Measurements from ENCODE around the gene FGF12.

DNA sequence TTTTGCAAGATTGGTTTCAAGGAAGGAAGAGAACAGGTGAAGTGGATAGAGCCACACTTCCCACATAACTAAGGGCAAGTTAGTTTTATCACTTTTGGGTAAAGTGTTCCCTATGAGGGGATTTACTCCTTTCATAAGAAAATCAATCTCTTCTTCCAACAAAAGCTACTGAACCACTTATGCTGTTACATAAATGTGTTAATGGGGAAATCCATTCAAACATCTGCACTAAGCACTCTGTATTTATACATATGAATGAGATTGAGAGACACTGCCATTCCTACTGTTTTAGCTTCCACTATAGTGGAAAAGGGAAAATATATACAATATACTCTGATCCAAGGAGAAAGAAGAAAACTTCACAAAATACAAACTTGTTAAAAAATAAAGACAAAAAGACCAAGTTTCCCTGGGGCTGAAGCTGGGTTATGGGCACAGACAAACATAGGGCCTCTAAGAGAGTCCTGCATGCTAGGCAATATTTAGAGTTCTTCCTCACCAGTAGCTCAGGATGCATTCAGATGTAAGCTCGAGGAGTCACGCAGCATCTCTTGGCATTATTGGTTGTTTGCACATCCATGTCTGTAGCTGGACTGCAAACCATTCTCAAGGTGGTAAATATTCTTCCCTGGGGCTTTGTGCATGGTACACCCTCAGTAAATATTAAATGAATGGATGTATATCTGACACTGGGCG, 454.2 kb downstream of the FGF12 start:
- TF ChIP-seq, protein P1, sequence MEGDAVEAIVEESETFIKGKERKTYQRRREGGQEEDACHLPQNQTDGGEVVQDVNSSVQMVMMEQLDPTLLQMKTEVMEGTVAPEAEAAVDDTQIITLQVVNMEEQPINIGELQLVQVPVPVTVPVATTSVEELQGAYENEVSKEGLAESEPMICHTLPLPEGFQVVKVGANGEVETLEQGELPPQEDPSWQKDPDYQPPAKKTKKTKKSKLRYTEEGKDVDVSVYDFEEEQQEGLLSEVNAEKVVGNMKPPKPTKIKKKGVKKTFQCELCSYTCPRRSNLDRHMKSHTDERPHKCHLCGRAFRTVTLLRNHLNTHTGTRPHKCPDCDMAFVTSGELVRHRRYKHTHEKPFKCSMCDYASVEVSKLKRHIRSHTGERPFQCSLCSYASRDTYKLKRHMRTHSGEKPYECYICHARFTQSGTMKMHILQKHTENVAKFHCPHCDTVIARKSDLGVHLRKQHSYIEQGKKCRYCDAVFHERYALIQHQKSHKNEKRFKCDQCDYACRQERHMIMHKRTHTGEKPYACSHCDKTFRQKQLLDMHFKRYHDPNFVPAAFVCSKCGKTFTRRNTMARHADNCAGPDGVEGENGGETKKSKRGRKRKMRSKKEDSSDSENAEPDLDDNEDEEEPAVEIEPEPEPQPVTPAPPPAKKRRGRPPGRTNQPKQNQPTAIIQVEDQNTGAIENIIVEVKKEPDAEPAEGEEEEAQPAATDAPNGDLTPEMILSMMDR (IDR thresholded peaks at IDR 0.05): no peak
- TF ChIP-seq POLR2A (IDR thresholded peaks at IDR 0.05): no peak
